HuH-7 (cell line): ENCODE results near the gene OR5M11.
"Not testable (repeated sequence)": the region's sequence is repeated elsewhere in the genome, so short reads cannot be mapped to it uniquely, and the experiment has no call there.

ENCODE experiments used
- DNase-seq: peaks from one replicate; pipeline ENCODE4 v3.0.0; 2011; ENCODE audit warnings: low spot score

Gene OR5M11

DNA sequence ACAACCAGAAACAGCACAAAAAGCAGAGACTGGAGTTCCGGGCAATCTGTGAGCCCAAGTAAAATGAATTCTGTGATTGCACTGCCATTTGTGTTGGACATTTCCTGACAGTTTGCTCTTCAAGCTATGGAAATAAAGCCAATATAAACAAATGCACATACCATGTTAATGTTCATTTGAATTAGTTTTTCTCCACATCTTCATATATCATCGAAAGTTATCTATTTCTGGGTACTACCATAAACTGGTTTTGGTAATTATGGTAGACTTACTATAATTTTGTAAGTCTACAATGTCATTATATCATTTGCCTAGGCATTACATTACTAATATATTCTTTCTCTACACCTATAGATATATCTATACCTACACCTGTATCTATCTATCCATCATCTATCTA is at the start of gene OR5M11:
OR5M11 (minus strand) TSS at position 101 of the 400 bp plus-strand sequence; CDS start at position 101, 0 bp downstream.
- no peak for DNase-seq

DNA sequence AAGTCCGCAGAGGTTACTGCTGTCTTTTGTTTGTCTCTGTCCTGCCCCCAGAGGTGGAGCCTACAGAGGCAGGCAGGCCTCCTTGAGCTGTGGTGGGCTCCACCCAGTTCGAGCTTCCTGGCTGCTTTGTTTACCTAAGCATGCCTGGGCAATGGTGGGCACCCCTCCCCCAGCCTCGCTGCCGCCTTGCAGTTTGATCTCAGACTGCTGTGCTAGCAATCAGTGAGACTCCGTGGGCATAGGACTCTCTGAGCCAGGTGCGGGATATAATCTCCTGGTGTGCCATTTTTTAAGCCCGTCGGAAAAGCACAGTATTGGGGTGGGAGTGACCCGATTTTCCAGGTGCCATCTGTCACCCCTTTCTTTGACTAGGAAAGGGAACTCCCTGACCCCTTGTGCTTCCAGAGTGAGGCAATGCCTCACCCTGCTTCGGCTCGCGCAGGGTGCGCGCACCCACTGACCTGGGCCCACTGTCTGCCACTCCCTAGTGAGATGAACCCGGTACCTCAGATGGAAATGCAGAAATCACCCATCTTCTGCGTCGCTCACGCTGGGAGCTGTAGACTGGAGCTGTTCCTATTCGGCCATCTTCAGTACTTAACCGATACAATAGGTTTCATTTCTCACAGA is 49.1 kb upstream of the OR5M11 start:
- DNase-seq, result not testable (repeated sequence)

- no peak for DNase-seq
Observed at GRCh38 chr11:56577621-56578020, 34.6 kb upstream of the OR5M11 start, which contains the start of gene OR5M10. OR5M10 (minus strand) TSS chr11:56577721; CDS start chr11:56577721, 0 bp downstream.

- no peak for DNase-seq
Observed at GRCh38 chr11:56558574-56558973, 15.5 kb upstream of the OR5M11 start.

DNA sequence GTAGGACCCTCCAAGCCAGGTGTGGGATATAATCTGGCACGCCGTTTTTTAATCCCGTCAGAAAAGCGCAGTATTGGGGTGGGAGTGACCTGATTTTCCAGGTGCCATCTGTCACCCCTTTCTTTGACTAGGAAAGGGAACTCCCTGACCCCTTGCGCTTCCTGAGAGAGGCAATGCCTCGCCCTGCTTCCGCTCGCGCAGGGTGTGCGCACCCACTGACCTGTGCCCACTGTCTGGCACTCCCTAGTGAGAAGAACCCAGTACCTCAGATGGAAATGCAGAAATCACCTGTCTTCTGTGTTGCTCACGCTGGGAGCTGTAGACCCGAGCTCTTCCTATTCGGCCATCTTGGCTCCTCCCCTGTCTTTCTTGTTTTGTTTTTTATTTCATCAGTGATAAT is 11.6 kb upstream of the OR5M11 start:
- DNase-seq, result not testable (repeated sequence)

DNA sequence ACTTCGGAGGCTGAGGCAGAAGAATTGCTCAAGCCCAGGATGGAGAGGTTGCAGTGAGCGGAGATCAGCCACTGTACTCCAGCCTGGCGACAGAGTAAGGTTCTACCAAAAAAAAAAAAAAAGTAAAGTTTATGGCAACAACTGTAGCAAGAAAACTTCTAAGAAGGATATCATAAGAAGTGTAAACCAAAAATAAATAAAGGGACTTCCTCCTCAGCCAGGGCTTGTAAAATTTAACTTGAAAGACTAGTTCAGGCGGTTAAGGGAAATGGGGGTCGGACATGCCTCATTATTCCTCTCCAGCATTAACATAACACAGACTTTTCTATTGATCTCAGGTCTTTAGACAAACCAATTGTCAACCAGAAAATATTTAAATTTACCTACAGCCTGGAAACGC is 2.5 kb upstream of the OR5M11 start:
- DNase-seq, result no peak

DNA sequence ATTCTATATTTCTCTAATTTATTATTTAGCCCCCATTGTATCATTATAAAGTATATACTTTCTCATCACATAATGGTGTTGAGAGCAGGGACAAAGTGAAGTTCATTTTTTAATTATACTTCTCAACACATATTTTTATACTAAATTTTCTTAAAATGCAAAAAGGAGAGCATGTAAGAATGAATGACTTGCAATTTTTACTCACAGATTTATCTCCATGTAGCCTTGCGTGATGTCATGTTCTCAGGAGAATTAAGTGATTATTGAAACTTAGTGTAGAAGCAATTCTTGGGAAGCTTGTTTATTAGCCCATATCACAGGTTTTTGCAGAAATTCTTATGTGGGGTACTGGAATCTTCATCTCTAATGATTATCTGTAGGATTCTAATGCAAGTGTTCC is 682 bp upstream of the OR5M11 start:
- no peak for DNase-seq

- no peak for DNase-seq
Observed at GRCh38 chr11:56533054-56533740, 9.9 kb downstream of the OR5M11 start.

GRCh38 chr11:56531856-56532255 is 11.2 kb downstream of the OR5M11 start:
- DNase-seq, result no peak

DNA sequence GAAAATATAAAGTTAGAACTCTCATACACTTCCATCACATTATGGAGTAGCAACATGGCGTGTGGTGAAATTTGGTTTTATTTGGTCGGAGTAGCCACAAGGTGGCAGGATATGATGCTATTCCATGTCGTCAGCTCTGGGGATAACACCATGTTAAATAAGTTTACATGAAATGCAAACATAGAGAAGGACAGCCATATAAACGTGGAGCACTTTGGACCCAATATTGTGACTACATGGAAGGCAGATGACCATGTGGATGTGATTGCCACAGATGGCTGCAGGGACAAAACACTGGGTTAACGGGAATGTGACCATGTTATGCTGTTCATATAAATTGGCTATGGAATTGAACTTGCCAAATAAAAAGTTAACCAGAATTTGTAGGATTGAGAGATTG is 21.0 kb downstream of the OR5M11 start:
- peak; percentile 3 for DNase-seq

- DNase-seq, result no peak
Observed at GRCh38 chr11:56513280-56513679, 29.8 kb downstream of the OR5M11 start.

DNA sequence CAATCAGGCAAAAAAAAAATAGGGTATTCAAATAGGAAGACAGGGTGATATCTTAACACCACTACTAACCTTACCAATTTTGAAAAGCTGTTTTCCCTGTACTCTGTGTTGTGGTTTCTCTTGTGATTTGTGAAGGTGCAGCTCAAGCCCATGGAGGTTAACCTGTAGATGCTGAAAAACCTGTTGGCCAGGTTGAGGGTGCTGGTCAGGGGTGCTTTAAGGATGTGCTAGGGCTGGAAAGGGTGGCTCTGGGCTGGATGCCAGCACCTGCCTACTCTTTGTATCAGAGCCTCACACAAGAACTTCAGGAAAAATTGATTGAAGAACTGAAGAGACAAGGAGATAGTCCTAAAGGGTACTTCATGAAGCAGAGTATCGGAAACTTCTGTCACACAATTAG is 33.6 kb downstream of the OR5M11 start:
- no peak for DNase-seq

DNA sequence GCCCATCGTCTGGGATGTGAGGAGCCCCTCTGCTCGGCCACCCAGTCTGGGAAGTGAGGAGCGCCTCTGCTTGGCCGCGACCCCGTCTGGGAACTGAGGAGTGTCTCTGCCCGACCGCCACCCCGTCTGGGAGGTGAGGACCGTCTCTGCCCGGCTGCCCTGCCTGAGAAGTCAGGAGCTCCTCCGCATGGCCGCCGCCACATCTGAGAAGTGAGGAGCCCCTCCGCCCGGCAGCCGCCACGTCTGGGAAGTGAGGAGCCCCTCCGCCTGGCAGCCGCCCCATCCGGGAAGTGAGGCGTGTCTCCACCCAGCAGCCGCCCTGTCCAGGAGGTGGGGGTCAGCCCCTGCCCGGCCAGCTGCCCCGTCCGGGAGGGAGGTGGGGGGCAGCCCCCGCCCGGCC is 46.0 kb downstream of the OR5M11 start:
- DNase-seq, result no peak

GRCh38 chr11:56495117-56495516 is 47.9 kb downstream of the OR5M11 start:
- DNase-seq, result no peak
